GM19240 (cell line): ENCODE measurements around the gene SEPTIN7.
"Not testable (repeated sequence)": the region's sequence is repeated elsewhere in the genome, so short reads cannot be mapped to it uniquely, and the experiment has no call there.

Experiments
- DNase-seq: peaks from one replicate; pipeline ENCODE4 v3.0.0; 2011; ENCODE audit warnings: low spot score; ENCODE audit not compliant: insufficient read length

The SEPTIN7 gene

DNA sequence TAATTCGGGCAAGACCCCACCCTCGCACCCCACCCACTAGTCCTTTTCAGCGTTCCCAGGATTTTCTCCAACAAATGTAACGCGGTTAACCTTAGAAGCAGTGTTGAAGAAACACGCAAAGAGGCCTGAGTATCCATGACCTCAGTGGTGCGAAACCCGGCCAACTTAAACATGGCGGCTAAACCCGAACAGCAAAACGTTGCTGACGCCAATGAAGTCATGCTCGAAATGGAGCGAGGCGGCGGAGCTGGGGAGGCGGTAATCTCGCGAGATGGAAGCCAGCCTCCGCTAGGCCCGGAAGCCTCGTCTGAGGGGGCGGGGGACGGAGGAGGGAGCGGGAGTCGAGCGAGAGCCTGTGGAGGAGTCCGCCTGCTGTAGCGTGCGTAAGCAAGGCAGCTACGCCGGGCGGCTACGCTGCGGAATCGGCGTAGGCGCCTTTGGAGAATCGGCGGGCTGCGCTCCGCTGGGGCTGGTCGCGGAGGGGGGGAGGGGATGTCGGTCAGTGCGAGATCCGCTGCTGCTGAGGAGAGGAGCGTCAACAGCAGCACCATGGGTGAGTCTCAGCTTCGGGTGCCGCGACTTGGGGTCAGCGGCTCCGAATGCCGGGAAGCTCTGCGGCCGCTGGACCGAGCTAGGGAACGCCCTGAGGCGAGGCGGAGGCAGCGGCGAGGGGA, at the start of gene SEPTIN7:
TSS of gene SEPTIN7 (plus strand) at position 340 of the 674 bp plus-strand sequence. CDS start at position 493, 153 bp downstream.
- peak; percentile 64 for DNase-seq

DNA sequence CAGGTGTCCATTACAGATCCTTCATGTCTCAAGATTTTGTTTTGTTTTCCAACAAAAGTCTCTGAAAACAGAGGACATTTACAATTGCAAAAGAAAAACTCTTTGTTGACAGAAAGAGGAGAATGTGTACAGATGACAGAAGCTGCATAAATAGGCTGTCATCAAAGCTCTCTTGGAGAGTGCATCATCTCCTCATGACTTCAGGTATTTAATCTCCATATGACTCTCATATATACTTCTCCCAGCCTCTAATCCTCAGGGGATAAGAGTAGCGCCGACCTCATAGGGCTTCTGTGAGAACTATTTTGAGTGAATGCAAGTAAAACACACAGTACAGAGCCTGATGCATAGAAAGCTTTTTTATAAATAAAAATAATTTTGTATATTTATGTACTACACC, 48.1 kb upstream of the SEPTIN7 start:
- no peak for DNase-seq

DNA sequence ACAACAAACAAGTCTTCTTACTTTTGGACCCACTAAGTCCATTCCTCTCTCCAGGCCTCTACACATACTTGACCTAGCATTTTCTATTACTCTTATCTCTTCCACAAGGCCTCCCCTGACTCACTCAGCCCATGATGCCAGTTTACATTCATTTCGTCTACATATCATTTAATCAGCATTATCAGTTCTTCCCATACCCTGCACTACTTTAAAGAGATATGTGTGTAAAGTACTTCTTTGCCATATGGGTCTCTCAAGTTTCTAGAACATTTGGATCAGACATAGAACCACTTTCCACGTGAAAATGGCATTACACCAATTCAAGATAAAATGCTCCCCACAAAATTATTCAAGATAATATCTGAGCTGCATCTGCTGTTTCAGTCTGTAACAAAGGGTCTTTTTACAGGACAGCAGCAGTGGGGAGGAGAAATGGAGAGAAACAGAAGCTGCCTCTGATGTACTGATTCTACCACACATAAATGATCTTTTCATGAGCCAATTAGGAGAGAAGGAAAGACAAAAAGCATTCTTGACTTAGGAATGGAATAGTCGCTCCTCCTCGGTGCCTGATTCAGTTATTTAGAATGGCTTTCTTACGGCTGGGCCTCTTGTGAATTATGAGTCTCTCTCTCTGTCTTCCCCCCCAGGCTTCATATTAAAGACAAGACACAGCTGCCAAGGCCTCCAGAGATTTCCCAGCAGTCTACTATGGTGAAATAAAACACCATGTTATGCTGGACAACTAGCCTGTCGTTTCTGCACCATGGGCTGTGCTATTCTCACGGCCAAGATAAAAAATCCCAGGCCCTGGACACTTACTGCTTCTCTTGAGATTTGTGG, 46.9 kb upstream of the SEPTIN7 start:
- DNase-seq, result no peak

DNA sequence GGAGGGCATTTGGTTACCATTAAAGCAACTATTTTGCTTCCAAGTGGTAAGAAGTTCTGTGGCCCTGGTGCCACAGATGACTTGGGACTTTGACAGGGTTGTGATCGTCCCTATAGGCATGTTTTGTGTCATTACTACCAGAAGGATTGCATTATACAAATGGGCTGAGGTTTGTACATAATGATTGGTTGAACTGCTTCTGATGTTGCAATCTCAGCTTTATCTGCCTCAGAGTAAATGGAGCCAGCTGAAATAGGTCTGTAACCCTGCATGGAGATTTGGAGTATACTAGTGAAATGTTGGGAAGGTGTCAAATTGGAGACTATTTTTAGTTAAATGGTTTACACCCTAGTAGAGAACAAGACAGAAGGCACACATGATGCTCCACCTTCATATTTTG, 46.1 kb upstream of the SEPTIN7 start:
- no peak for DNase-seq

DNA sequence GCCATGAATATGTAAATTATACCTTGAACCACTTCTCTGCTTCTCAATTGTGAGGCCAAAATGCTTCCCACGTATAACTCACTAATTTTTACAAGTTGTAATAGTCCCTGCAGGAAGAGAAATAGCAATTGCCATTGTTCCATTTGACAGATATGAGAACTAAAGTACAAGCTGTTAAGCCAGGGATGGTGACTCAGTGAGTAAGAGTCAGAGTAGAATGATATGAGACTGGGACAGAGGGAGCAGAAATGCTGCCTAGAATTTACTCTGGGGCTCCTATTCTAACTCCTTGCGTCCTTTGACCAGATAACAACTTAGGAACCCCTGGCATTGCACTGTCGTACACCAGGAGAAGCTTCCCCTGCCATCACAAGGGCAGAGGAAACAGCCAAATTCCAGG, 45.1 kb upstream of the SEPTIN7 start:
- no peak for DNase-seq

DNA sequence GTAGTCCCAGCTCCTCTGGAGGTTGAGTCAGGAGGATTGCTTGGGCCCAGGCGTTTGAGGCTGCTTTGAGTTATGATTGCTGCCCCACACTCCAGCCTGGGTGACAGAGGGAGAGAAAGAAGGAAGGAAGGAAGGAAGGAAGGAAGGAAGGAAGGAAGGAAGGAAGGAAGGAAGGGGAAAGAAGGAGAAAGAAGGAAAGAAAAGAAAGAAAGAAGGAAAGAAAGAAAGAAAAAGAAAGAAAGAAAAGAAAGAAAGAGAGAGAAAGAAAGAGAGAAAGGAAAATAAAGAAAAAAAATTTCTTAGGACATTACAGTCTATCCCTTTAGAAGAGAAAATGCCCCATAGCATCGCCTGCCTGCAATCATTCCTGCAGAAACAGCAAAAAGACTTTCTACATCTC, 44.4 kb upstream of the SEPTIN7 start:
- DNase-seq, result not testable (repeated sequence)

DNA sequence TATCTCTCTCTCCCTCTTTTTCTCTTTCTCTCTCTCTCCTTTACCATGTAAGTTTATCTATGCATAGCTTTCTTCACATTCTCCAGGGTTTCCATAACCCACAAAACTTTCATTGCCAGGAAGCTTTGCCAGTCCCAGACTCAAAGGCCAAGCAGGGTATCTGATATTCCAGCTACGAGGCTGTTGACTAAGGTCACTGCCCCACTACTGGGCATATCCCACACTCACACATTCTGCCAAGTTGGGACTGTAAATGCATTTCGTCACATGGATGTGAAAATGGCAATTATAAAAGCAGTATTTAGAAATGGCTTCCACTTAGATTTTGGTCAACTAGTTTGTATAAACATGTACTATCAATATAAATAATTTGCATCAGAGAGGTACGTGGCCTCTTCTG, 43.3 kb upstream of the SEPTIN7 start:
- no peak for DNase-seq

DNA sequence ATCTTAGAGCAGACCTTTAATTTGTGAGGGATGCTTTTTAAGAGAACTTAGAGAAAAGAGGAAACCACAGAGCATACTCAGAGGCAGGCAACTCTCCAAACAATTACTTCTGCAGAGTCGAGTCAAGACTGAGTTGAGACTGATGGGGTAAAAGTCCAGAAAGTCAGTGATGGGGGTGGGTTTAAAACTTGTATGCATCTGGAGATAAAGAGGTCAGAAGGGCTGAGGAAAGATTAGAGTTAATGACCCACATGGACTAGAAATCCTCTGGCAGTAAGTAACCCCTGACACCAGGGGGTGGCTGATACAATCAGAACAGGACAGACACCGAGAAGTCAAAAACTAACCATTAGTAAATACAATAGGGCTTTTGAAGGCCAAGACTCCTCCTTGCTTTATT, 42.4 kb upstream of the SEPTIN7 start:
- no peak for DNase-seq

DNA sequence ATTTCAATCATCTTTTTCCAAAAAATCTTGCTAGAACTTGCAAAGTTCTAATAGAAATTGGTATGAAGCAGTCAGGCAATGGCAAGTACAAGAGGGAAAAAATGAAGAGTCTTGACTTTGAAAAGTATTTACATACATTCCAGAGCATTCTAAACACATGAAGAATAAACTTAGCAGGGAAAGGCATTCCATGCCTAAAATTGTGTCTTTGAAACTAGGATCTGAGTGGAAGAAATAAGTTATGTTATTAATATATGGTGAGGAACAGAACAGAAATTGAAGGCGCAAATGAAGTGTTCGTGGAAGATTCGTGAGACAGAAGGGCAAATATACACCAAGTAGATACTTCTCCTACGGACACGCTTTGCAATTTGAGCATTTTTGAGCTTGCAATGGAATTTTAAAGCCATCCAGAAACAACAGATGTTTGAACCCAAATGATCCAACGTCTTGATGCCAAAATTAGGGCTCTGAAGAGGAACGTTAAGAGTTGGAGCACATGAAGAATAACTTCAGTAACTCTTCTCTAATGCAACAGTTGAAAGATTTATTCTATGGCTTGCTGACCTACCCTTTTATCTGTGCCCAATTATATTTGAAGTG, 40.6 kb upstream of the SEPTIN7 start:
- no peak for DNase-seq

DNA sequence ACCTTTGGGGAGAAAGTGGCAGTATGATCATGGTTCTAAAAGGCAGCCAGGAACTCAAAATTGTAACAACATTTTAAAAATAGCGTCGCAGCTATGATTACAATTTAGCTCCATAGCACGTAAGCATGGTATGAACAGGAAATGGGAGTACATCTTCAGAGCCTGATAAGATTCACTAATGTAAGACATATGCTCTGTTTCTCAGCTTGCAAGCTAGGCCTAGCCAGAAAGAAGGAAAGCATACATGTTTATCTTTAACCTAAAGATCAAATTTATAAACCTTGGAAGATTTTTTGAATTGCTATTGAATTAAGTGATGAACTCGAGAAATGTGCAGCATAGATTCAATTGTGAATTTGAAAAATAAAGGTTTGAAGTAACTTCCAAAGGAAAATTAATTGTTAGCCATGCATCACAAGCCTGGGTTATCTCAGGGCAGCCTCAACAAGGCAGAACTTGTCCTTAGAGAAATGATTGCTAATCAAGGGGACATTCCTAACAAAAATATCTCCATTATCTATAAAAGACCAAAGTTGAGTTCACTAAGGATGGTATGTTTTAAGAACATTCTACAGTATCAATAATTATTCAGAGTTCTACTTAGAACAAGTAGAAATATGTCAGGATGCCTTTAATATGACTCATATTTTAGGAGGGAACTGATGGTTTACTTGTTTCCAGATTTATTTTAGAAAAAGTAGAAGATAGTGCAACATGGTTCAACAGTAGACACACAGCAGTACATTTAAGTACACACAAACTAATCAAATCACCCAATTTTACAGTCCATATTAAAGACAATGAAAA, 38.8 kb upstream of the SEPTIN7 start:
- no peak for DNase-seq

DNA sequence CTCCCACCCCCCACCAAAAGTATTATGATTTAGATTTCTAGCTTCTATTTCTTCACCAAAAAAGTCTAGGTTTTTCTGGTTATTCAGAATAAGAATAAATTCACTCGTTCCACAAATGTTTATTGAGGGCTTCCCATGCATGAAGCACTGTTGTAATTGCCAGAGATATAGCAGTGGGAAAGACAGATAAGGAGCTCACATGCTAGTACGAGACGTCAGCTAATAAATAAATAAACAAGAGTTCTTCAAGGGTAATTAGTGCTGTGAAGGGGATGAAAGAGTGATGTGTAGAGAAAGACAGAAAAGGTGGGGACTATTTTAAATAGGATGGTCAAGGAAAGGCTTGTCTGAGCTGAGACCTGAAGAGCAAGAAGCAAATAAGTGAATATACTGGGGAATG, 38.1 kb upstream of the SEPTIN7 start:
- no peak for DNase-seq

DNA sequence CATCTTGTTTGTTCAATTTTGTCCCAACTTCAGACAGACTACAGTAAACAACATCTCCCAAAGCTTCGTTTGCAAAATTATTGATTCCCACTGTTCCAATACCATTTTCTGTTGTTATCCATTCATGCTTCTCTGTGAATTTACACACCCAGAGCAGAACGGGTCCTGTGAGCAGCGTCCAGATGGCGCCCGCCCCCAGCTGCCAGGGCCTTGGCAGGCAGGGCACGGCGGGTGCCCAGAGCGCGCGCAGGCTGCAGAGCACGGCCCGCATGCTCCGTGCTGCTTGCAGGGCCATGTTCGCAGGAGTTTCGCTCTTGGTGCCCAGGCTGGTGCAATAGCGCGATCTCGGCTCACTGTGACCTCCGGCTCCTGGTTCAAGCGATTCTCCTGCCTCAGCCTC, 32.5 kb upstream of the SEPTIN7 start:
- DNase-seq, result no peak

DNA sequence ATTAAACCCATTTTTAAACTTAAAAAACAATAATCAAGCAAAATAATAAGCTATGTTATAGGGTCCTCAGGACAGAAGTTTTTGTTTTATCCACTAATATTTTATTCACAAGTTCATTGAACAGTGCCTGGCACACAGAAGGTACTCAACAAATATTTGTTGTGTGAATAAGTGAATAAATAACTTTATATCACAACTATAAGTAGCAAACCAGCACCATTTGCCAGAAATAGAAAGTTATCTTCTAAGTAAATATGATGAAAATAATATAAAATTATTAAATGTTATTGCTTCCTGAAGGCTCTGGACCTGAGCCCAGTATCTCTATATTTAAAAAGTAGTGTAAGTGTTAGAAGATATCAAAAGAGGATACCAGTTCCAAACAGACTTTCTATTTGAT, 29.1 kb upstream of the SEPTIN7 start:
- DNase-seq, result no peak

DNA sequence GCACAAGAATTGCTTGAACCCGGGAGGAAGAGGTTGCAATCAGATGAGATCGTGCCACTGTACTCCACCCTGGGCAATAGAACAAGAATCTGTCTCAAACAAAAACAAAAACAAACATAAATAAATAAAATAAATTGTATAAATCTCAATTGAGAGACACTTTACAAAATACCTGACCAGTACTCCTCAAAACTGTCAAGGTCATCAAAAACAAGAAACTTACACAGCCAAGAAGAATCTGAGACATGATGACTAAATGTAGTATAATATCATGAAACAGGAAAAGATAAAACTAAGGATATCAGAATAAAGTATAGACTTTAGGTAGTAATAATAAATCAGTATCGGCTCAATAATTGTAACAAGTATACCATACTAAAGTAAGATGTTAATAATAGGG, 26.9 kb upstream of the SEPTIN7 start:
- no peak for DNase-seq

DNA sequence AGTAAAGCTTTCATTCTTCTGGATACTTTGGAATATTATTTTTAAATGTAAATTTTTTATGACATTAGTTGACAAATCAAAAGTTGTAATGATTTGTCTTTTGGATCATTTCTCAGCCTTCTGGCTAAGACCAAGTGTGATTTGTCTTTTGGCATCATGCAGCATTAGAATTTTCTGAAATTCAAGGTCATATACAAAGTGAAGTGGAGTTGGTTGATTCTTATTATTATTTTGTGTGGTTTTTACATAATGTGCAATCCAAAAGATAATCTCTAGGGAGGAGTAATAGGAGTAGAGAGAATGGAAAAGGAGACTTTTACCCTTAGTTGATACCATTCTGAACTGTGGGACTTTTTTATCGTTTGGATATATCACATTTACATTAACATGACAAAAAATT, 24.2 kb upstream of the SEPTIN7 start:
- no peak for DNase-seq

DNA sequence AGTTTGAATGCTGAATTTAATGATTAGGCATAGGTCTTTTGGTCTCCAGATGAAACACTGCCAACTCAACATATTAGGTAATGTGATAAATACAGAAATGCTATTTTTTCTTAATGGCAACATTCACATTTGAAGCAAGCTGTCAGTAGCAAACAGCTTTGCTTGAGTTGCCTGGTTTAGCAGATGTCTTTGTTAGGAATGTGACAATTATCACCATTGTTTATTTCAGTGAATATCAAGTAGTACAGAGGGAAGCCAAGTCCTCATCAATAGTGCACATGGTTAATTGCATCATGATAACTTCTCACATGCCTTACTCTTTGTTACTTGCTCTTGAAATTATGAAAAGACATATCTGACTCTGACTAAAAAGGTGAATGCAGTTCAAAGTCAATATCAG, 23.7 kb upstream of the SEPTIN7 start:
- DNase-seq, result no peak

DNA sequence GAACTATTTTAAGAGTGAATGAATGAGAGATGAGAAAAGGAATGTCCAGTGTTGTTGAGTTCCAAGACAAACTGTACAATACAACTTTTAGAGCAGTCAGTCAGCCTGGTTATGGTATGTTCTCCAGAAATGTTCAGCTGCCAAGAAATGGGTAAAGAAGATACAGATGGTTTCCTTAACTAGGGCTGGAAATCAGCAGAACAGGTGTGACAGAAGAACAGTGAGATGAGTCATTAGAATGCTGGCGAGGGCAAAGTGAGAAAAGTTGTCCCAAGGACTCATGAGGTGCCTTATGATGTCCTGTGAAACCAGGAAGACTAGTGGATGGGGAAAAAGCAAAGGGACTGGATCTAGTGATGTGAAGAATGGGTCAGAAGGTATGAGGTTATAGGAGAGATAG, 20.8 kb upstream of the SEPTIN7 start:
- no peak for DNase-seq

DNA sequence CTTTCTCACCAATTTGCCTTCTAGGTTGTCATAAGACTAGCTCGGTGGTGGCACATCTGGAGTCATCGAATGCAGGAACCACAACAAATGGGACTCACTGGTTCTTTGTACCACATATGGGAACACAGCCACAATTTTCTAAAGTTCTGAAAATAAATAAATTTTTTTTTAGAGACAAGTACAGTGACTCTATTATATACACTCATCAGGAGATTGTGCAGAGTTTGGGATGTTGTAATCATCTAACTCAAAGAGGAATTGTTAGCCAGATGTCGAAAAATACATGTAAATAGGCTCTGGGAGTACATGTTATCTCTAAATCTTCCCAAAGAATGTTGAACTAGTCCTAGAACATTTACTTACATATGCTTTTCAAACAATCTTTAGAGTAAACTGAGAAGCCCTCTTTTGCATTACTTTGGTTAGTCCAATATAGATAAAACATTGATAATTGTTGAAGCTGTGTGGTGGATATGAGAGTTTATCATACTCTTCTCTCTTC, 19.6 kb upstream of the SEPTIN7 start:
- no peak for DNase-seq

DNA sequence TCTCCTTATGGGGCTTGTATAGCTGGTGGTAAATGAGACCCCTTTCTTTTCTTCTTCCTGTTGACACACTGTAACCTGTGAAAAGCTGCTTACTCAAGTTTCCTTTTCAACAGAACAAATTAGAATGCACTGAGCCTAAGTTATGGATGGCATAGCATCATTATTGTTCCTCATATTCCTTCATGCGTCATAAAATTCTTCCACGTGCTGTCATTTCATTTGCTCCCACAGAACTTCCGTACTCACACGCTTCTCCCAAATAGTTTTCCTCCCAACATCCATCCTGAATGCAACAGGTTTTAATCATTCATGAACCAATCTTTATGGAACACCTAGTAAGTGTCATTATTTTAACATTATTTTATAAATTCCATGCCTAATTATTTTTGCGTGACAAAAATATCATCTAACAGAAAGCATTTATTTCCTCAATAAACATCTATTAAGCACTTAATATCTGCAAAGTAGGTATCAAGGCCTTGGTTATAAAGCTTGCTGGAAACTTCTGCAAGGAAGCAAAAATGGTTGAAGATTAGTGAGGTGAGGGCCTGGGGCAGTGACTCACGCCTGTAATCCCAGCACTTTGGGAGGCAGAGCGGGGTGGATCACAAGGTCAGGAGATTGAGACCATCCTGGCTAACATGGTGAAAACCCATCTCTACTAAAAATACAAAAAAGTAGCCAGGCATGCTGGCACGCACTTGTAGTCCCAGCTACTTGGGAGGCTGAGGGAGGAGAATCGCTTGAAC, 18.9 kb upstream of the SEPTIN7 start:
- no peak for DNase-seq

DNA sequence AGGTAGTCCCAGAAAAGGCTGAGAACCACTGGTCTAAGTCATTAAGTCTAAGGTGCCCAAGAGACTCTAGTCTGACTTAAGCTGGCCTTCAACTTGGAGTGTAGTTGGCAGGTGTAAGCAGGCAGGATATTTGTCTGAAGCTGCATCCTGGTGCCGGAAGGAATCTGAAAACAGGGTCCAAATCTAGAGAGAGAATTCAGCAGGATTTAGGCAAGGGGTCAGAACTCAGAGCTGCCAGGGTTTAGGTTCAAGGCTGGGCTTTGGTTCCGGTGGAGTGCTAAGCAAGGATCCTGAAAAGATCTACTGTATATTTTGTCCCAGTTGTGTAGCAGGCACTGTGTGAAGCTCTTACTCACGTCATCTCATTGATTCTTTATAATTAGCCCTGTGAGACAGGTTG, 16.5 kb upstream of the SEPTIN7 start:
- DNase-seq, result no peak

DNA sequence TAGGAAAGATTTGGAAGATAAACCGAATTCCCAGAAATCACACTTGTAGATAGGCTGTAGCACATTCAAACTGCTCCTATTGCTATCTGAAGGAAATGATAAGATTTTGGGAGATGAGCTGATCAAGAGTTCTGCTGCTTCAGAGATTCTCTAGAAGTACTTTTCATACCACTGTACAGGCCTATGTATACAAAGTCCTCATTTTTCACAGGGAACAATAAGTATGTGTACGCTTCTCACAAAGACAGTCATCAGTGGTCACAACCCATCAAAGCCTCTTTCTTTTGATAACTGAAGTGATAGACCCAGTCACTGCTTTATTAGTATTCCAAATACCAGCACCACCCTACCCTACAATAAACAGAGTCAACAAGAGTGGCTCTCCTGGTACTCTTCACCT, 15.6 kb upstream of the SEPTIN7 start:
- DNase-seq, result no peak
